Mesendoderm (in vitro differentiated cells): Measurements from ENCODE around the gene CASP4.
"Not testable (repeated sequence)": the region's sequence is repeated elsewhere in the genome, so short reads cannot be mapped to it uniquely, and the experiment has no call there.

Experiments used
- DNase-seq: peaks from one replicate; pipeline ENCODE4 v3.0.0; 2013
- H2AK5ac ChIP-seq: 2 replicates; pipeline ENCODE4 v1.6.1; 2013; ENCODE audit warnings: low read length, inconsistent platforms
- H2BK120ac ChIP-seq: 2 replicates; pipeline ENCODE4 v1.6.1; 2013; ENCODE audit warnings: low read depth, mild to moderate bottlenecking, low read length, moderate library complexity, mixed read lengths
- H2BK15ac ChIP-seq: replicated peaks from 2 replicates; pipeline ENCODE4 v1.6.1; 2013; ENCODE audit warnings: low read depth, mild to moderate bottlenecking, moderate library complexity
- H2BK5ac ChIP-seq: 2 replicates; pipeline ENCODE4 v1.6.1; 2013; ENCODE audit warnings: low read length, inconsistent platforms
- H3K18ac ChIP-seq: 2 replicates; pipeline ENCODE4 v1.6.1; 2013; ENCODE audit warnings: mild to moderate bottlenecking, low read length, mixed read lengths
- H3K23ac ChIP-seq: one replicate; pipeline ENCODE4 v1.6.1; 2013; ENCODE audit warnings: low read length
- H3K27ac ChIP-seq: 2 replicates; pipeline ENCODE4 v1.5.1; 2013; ENCODE audit warnings: low read depth, mild to moderate bottlenecking, inconsistent platforms, low read length, moderate library complexity
- H3K27me3 ChIP-seq: 2 replicates; pipeline ENCODE4 v1.6.1; 2013; ENCODE audit warnings: low read length, control low read depth, mild to moderate bottlenecking, inconsistent platforms; ENCODE audit not compliant: insufficient read depth, poor library complexity
- H3K36me3 ChIP-seq: 2 replicates; pipeline ENCODE4 v1.6.1; 2013; ENCODE audit warnings: low read length, inconsistent platforms; ENCODE audit not compliant: control insufficient read depth, insufficient read depth
- H3K4ac ChIP-seq: one replicate; pipeline ENCODE4 v1.6.1; 2013; ENCODE audit warnings: low read depth, mild to moderate bottlenecking, low read length, moderate library complexity
- H3K4me1 ChIP-seq: 2 replicates; pipeline ENCODE4 v1.6.1; 2013; ENCODE audit warnings: low read depth, low read length, inconsistent platforms; ENCODE audit not compliant: control insufficient read depth
- H3K4me2 ChIP-seq: 2 replicates; pipeline ENCODE4 v1.6.1; 2013; ENCODE audit warnings: low read length
- H3K4me3 ChIP-seq: 2 replicates; pipeline ENCODE4 v1.5.1; 2013; ENCODE audit warnings: mild to moderate bottlenecking, low read length
- H3K56ac ChIP-seq: one replicate; pipeline ENCODE4 v1.6.1; 2013; ENCODE audit warnings: low read length
- H3K79me1 ChIP-seq: 2 replicates; pipeline ENCODE4 v1.6.1; 2013; ENCODE audit warnings: low read length, inconsistent platforms
- H3K79me2 ChIP-seq: 2 replicates; pipeline ENCODE4 v1.6.1; 2013; ENCODE audit warnings: mild to moderate bottlenecking, low read length; ENCODE audit not compliant: control insufficient read depth, insufficient read depth
- H3K9ac ChIP-seq: 2 replicates; pipeline ENCODE4 v1.6.1; 2013; ENCODE audit warnings: low read length, inconsistent platforms
- H4K5ac ChIP-seq: one replicate; pipeline ENCODE4 v1.6.1; 2013; ENCODE audit warnings: low read length
- H4K8ac ChIP-seq: one replicate; pipeline ENCODE4 v1.6.1; 2013; ENCODE audit warnings: low read depth, mild to moderate bottlenecking, control low read depth, low read length, moderate library complexity
- WGBS: extraction: QIAGEN DNeasy Blood & Tissue Kit; methylation state at CpG from one replicate; pipeline ENCODE4 v1.1.7; 2013; ENCODE audit warnings: low lambda C conversion rate, missing lambda C conversion rate; ENCODE audit not compliant: insufficient coverage; ENCODE audit errors: extremely low coverage; 5-methylcytosine and 5-hydroxymethylcytosine counted together

Gene CASP4

GRCh38 chr11:104984808-104985207, 16.4 kb upstream of the CASP4 start:
- H2BK5ac ChIP-seq: no peak overlapping the region
- H3K23ac ChIP-seq: no peak overlapping the region
- H3K56ac ChIP-seq: no peak overlapping the region
- DNase-seq: no peak
- H3K4me2 ChIP-seq: no peak overlapping the region
- WGBS: no CpG with 5 or more reads among the region's 3 CpGs
- no peak overlapping the region for H2BK15ac ChIP-seq
- H4K5ac ChIP-seq: no peak overlapping the region
- H3K36me3 ChIP-seq: no peaks in the 10 kb centered on the region
- H3K4me3 ChIP-seq: no peak overlapping the region
- no peaks in the 10 kb centered on the region for H3K4me1 ChIP-seq
- no peaks in the 10 kb centered on the region for H3K79me1 ChIP-seq
- H3K9ac ChIP-seq: no peak overlapping the region
- no peak overlapping the region for H2BK120ac ChIP-seq
- no peak overlapping the region for H3K18ac ChIP-seq
- H3K27me3 ChIP-seq: no peaks in the 10 kb centered on the region
- H4K8ac ChIP-seq: no peak overlapping the region
- no peak overlapping the region for H3K27ac ChIP-seq
- no peak overlapping the region for H2AK5ac ChIP-seq
- H3K4ac ChIP-seq: no peak overlapping the region
- H3K79me2 ChIP-seq: no peaks in the 10 kb centered on the region

GRCh38 chr11:104979839-104980238, 11.5 kb upstream of the CASP4 start:
- Histone ChIP-seq H3K18ac (no peak overlapping the region), H3K4me3 (no peak overlapping the region), H3K23ac (no peak overlapping the region), H3K27ac (no peak overlapping the region), H3K4me2 (no peak overlapping the region), H3K79me1 (no peaks in the 10 kb centered on the region), H4K5ac (no peak overlapping the region), H2BK120ac (no peak overlapping the region), H3K4me1 (no peaks in the 10 kb centered on the region), H3K36me3 (no peaks in the 10 kb centered on the region), H3K4ac (no peak overlapping the region), H4K8ac (no peak overlapping the region), H3K79me2 (no peaks in the 10 kb centered on the region), H3K27me3 (no peaks in the 10 kb centered on the region), H2BK5ac (no peak overlapping the region), H2AK5ac (no peak overlapping the region), H3K56ac (no peak overlapping the region), H2BK15ac (no peak overlapping the region), H3K9ac (no peak overlapping the region)
- DNase-seq: no peak
- no CpG with 5 or more reads among the region's 1 CpG for WGBS

GRCh38 chr11:104973616-104974015, 5.2 kb upstream of the CASP4 start:
- no peak overlapping the region for H3K4ac ChIP-seq
- H2AK5ac ChIP-seq: no peak overlapping the region
- no peaks in the 10 kb centered on the region for H3K79me2 ChIP-seq
- no peak overlapping the region for H4K8ac ChIP-seq
- no peaks in the 10 kb centered on the region for H3K36me3 ChIP-seq
- H3K79me1 ChIP-seq: no peaks in the 10 kb centered on the region
- H3K9ac ChIP-seq: no peak overlapping the region
- no peak overlapping the region for H3K4me3 ChIP-seq
- H3K27ac ChIP-seq: no peak overlapping the region
- no peak overlapping the region for H4K5ac ChIP-seq
- no peak overlapping the region for H2BK15ac ChIP-seq
- no peak overlapping the region for H3K4me2 ChIP-seq
- DNase-seq: no peak
- no peak overlapping the region for H3K56ac ChIP-seq
- no peak overlapping the region for H2BK120ac ChIP-seq
- WGBS: no CpG with 5 or more reads among the region's 2 CpGs
- no peaks in the 10 kb centered on the region for H3K27me3 ChIP-seq
- H2BK5ac ChIP-seq: no peak overlapping the region
- H3K23ac ChIP-seq: no peak overlapping the region
- H3K4me1 ChIP-seq: no peaks in the 10 kb centered on the region
- no peak overlapping the region for H3K18ac ChIP-seq

- not testable (repeated sequence) for H3K79me2 ChIP-seq, H4K8ac ChIP-seq, H3K18ac ChIP-seq, H3K4me3 ChIP-seq, H3K56ac ChIP-seq, H3K27me3 ChIP-seq, H4K5ac ChIP-seq, H3K27ac ChIP-seq, H3K36me3 ChIP-seq, H3K79me1 ChIP-seq, H3K9ac ChIP-seq, H2BK120ac ChIP-seq, H2BK5ac ChIP-seq, H3K23ac ChIP-seq, H3K4ac ChIP-seq, H2AK5ac ChIP-seq, H3K4me1 ChIP-seq, H3K4me2 ChIP-seq, H2BK15ac ChIP-seq
- no CpG with 5 or more reads among the region's 8 CpGs for WGBS
- peak; percentile 28 for DNase-seq
Measured at GRCh38 chr11:104972924-104973323, 4.5 kb upstream of the CASP4 start.

GRCh38 chr11:104970756-104971155, 2.4 kb upstream of the CASP4 start:
- Histone ChIP-seq H3K4me1 (no peaks in the 10 kb centered on the region), H3K23ac (no peak overlapping the region), H3K18ac (no peak overlapping the region), H3K4ac (no peak overlapping the region), H2BK120ac (no peak overlapping the region), H3K4me2 (no peak overlapping the region), H2BK15ac (no peak overlapping the region), H2BK5ac (no peak overlapping the region), H3K27ac (no peak overlapping the region), H4K8ac (no peak overlapping the region), H3K9ac (no peak overlapping the region), H4K5ac (no peak overlapping the region), H3K27me3 (no peaks in the 10 kb centered on the region), H3K79me2 (no peaks in the 10 kb centered on the region), H3K36me3 (no peaks in the 10 kb centered on the region), H2AK5ac (no peak overlapping the region), H3K56ac (no peak overlapping the region), H3K4me3 (no peak overlapping the region), H3K79me1 (no peaks in the 10 kb centered on the region)
- no peak for DNase-seq

GRCh38 chr11:104968856-104969776, 742 bp upstream of the CASP4 start:
- Histone ChIP-seq H3K56ac (no peak overlapping the region), H2AK5ac (no peak overlapping the region), H3K18ac (no peak overlapping the region), H2BK15ac (no peak overlapping the region), H3K4me2 (no peak overlapping the region), H3K9ac (no peak overlapping the region), H3K4me3 (no peak overlapping the region), H2BK120ac (no peak overlapping the region), H3K4me1 (no peaks in the 10 kb centered on the region), H3K23ac (no peak overlapping the region), H3K27ac (no peak overlapping the region), H3K4ac (no peak overlapping the region), H3K79me2 (no peaks in the 10 kb centered on the region), H2BK5ac (no peak overlapping the region), H4K5ac (no peak overlapping the region), H4K8ac (no peak overlapping the region), H3K79me1 (no peaks in the 10 kb centered on the region), H3K27me3 (no peaks in the 10 kb centered on the region), H3K36me3 (no peaks in the 10 kb centered on the region)
- DNase-seq: peak; percentile 62
- WGBS: no CpG with 5 or more reads among the region's 16 CpGs
